Hepatocyte (in vitro differentiated cells): ENCODE measurements around the gene CDC14B.

Source experiments
- CTCF ChIP-seq: fragments of 200-600 bp; sonication (generic); IDR thresholded peaks from 2 replicates; pipeline ENCODE4 v1.5.1; 2016; ENCODE audit warnings: antibody characterized with exemption, mild to moderate bottlenecking; ENCODE audit not compliant: poor library complexity
- EZH2 ChIP-seq: fragments of 200-600 bp; sonication (generic); IDR thresholded peaks from 2 replicates; pipeline ENCODE4 v1.6.1; 2016; ENCODE audit warnings: antibody characterized with exemption, mild to moderate bottlenecking, borderline replicate concordance
- EZH2phosphoT487 ChIP-seq: fragments of 200-600 bp; sonication (generic); IDR thresholded peaks from one replicate; pipeline ENCODE4 v1.6.1; 2018; ENCODE audit warnings: antibody characterized with exemption, mild to moderate bottlenecking, low read depth, moderate library complexity; ENCODE audit not compliant: unreplicated experiment, severe bottlenecking

- TF ChIP-seq CTCF (no peak), EZH2 (no peak), EZH2phosphoT487 (no peak)
Measured at GRCh38 chr9:96496368-96497116, 123.1 kb downstream of the CDC14B start.
